K562 (cell line): ENCODE data around the gene DNAH17. TPM values are rescaled to one million over a fixed set of nuclear protein-coding genes. Genes with fewer than 3 reads are reported as not detected.
A peak's percentile ranks its signal among the peaks of the same experiment; 100 is the strongest.

Experiments
- BRCA1 ChIP-seq, 2 experiments: fragments of 450-650 bp in 1 of 2; sonication (generic) in 1 of 2; formaldehyde crosslinking in 1 of 2; IDR thresholded peaks; 2 replicates each; pipeline versions ENCODE4 v1.5.0 to v1.6.1; 2017 to 2020; ENCODE audit warnings: mild to moderate bottlenecking in 1 of 2, missing genetic modification reagents in 1 of 2
- CREM ChIP-seq: IDR thresholded peaks from 2 replicates; pipeline ENCODE4 v1.6.1; 2014; ENCODE audit warnings: antibody characterized with exemption, low read depth
- DDX20 ChIP-seq: fragments of 450-650 bp; IDR thresholded peaks from 2 replicates; pipeline ENCODE4 v1.6.1; 2016; ENCODE audit warnings: missing genetic modification characterization, low read depth, mild to moderate bottlenecking, missing compliant biosample characterization, moderate library complexity
- ETV1 ChIP-seq: fragments of 450-650 bp; conservative IDR thresholded peaks from 2 replicates; pipeline ENCODE4 v1.6.1; 2016; ENCODE audit warnings: missing genetic modification characterization, control low read depth, low read depth, missing compliant biosample characterization
- GTF2E2 ChIP-seq: fragments of 200-800 bp; sonication (Bioruptor generic); IDR thresholded peaks from 2 replicates; pipeline ENCODE4 v1.6.1; 2016; ENCODE audit warnings: missing genetic modification characterization, missing compliant biosample characterization
- HDAC3 ChIP-seq: fragments of 450-650 bp; IDR thresholded peaks from 2 replicates; pipeline ENCODE4 v1.6.1; 2018; ENCODE audit warnings: borderline replicate concordance, mild to moderate bottlenecking, moderate library complexity; ENCODE audit not compliant: partially characterized antibody
- LCOR ChIP-seq: sonication (generic); formaldehyde crosslinking; IDR thresholded peaks from 2 replicates; pipeline ENCODE4 v1.8.0; 2022; ENCODE audit warnings: mild to moderate bottlenecking, missing genetic modification reagents
- MIER1 ChIP-seq: fragments of 450-650 bp; IDR thresholded peaks from 2 replicates; pipeline ENCODE4 v1.6.1; 2016; ENCODE audit warnings: antibody characterized with exemption, mild to moderate bottlenecking, low read depth
- NFE2 ChIP-seq: IDR thresholded peaks from 2 replicates; pipeline ENCODE4 v1.6.1; 2014; ENCODE audit warnings: antibody characterized with exemption, low read depth
- NR2C1 ChIP-seq, 2 experiments: fragments of 450-650 bp; IDR thresholded peaks; 2 replicates each; pipeline ENCODE4 v1.6.1; 2017; ENCODE audit warnings: mild to moderate bottlenecking in 2 of 2, antibody characterized with exemption in 1 of 2, inconsistent platforms in 1 of 2, missing compliant biosample characterization in 1 of 2, missing genetic modification characterization in 1 of 2
- RBM25 ChIP-seq: fragments of 200-400 bp; formaldehyde crosslinking; IDR thresholded peaks from 2 replicates; pipeline ENCODE4 v1.6.1; 2018; ENCODE audit warnings: low read length, low read depth, moderate library complexity; ENCODE audit not compliant: severe bottlenecking
- THRAP3 ChIP-seq: fragments of 450-650 bp; IDR thresholded peaks from 2 replicates; pipeline ENCODE4 v1.6.1; 2016; ENCODE audit warnings: mild to moderate bottlenecking, inconsistent platforms, borderline replicate concordance
- YY1 ChIP-seq, 3 experiments: IDR thresholded peaks; 2 replicates each; pipeline ENCODE4 v1.6.1; 2011; ENCODE audit warnings: low read length in 2 of 3, mild to moderate bottlenecking in 2 of 3, moderate library complexity in 2 of 3, borderline replicate concordance in 1 of 3, control low read depth in 1 of 3, low read depth in 1 of 3; ENCODE audit not compliant: insufficient read depth in 3 of 3, insufficient replicate concordance in 2 of 3, control insufficient read depth in 1 of 3, insufficient read length in 1 of 3; ENCODE audit errors: extremely low read depth in 1 of 3
- polyA plus RNA-seq, 8 experiments: library from polyadenylated mRNA; depleted of rRNA in 4 of 8; stranded (reverse) in 5 of 8; unstranded in 3 of 8; fragments of >200 nt; fragmentation: Nextera tagmentation in 2 of 8; fragmentation: Illumina TruSeq in 1 of 8; extraction: Ambion mirVana in 2 of 8; extraction: Trizol in 1 of 8; gene quantifications; 2 replicates each; pipeline versions ENCODE4 v1.2.1 to v1.2.3, GENCODE V29; 2011 to 2014; ENCODE audit warnings: inconsistent platforms in 1 of 8, missing spikeins in 1 of 8
- total RNA-seq, 7 experiments: library from RNA; depleted of rRNA in 6 of 7; stranded (reverse); fragments of >200 nt in 6 of 7; fragmentation: Illumina TruSeq in 2 of 7; extraction: Trizol in 2 of 7; gene quantifications; 2 replicates each; pipeline versions ENCODE4 v1.2.1 to v1.2.3, GENCODE V29; 2011 to 2021; ENCODE audit warnings: low replicate concordance in 1 of 7
- TF ChIP-seq, protein P1 (sequence below): fragments of 250-450 bp; sonication (Bioruptor Pico); IDR thresholded peaks from 2 replicates; pipeline ENCODE4 v1.4.0; 2020
- TF ChIP-seq, protein P2 (sequence below): fragments of 200-800 bp; sonication (Bioruptor generic); IDR thresholded peaks from 2 replicates; pipeline ENCODE4 v1.6.1; 2016; ENCODE audit warnings: missing genetic modification characterization, missing compliant biosample characterization
- TF ChIP-seq, protein P3 (sequence below): fragments of 250-450 bp; sonication (Bioruptor Pico); IDR thresholded peaks from 2 replicates; pipeline ENCODE4 v1.8.0; 2022; ENCODE audit warnings: moderate library complexity, mild to moderate bottlenecking, inconsistent platforms
- TF ChIP-seq, protein P4 (sequence below): fragments of 200-400 bp; formaldehyde crosslinking; IDR thresholded peaks from 2 replicates; pipeline ENCODE4 v1.6.1; 2017; ENCODE audit warnings: mild to moderate bottlenecking, low read depth, low read length, moderate library complexity

DNAH17 gene
- total and polyA plus RNA-seq, 9 of the 15 experiments (the other 6 are each of a cell fraction or from before 2014, with no cell fraction given): under 0.01 to 0.06 (median 0.03) TPM; not detected in 5

DNA sequence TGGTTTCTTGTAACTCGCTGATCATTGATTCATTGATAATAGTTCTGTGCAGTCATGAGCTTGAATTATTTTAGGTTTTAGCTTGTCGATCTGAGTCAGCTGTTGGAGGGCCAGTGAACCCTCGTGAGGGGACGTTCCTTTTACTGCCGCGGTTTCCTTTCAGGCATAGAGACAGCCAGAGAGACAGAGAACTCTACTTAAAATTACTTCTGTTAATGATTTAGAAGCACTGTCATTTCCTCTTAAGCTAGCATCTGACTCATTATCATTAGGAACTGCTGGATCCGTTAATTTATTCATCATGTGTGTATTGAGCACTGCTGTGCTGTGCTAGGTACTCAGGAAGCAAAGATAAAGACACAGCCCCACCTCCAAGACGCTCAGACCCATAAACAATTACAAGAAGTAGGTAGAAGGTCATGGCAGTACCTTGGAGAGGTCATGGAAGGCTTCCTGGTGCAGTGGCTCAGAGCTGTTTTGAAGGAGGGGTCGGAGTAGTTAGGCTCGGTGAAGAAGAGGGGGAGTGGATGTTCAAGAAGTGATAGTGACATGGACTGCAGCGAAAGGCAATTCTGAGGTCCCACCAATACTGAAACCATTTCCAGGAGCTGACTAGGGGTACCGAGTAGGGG, 195.5 kb downstream of the DNAH17 start (continued):
- TF ChIP-seq, protein P1, sequence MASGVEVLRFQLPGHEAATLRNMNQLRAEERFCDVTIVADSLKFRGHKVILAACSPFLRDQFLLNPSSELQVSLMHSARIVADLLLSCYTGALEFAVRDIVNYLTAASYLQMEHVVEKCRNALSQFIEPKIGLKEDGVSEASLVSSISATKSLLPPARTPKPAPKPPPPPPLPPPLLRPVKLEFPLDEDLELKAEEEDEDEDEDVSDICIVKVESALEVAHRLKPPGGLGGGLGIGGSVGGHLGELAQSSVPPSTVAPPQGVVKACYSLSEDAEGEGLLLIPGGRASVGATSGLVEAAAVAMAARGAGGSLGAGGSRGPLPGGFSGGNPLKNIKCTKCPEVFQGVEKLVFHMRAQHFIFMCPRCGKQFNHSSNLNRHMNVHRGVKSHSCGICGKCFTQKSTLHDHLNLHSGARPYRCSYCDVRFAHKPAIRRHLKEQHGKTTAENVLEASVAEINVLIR (CRISPR knock-in tag): no peak
- TF ChIP-seq GTF2E2 (tag) (no peak), LCOR (CRISPR knock-in tag) (no peak), YY1 (IDR thresholded peaks at IDR 0.05; ENCODE audit: borderline replicate concordance in 1 of 3, control insufficient read depth in 1 of 3, extremely low read depth in 1 of 3, insufficient read depth in 3 of 3, insufficient read length in 1 of 3, insufficient replicate concordance in 2 of 3, low read depth in 1 of 3, low read length in 2 of 3) (no peak), HDAC3 (no peak), CREM (no peak), MIER1 (peak; percentile 85), NFE2 (no peak), ETV1 (tag) (peak; percentile 54; the same call in 1 of the 2 replicates), NR2C1 (IDR thresholded peaks at IDR 0.05) (peak; percentile 35; the same call in 1 of the 2 replicates), NR2C1 (tag; IDR thresholded peaks at IDR 0.05) (no peak), DDX20 (no peak), BRCA1 (IDR thresholded peaks at IDR 0.05) (no peak), BRCA1 (CRISPR knock-in tag; IDR thresholded peaks at IDR 0.05) (no peak), THRAP3 (no peak), RBM25 (no peak)
- TF ChIP-seq, protein P2, sequence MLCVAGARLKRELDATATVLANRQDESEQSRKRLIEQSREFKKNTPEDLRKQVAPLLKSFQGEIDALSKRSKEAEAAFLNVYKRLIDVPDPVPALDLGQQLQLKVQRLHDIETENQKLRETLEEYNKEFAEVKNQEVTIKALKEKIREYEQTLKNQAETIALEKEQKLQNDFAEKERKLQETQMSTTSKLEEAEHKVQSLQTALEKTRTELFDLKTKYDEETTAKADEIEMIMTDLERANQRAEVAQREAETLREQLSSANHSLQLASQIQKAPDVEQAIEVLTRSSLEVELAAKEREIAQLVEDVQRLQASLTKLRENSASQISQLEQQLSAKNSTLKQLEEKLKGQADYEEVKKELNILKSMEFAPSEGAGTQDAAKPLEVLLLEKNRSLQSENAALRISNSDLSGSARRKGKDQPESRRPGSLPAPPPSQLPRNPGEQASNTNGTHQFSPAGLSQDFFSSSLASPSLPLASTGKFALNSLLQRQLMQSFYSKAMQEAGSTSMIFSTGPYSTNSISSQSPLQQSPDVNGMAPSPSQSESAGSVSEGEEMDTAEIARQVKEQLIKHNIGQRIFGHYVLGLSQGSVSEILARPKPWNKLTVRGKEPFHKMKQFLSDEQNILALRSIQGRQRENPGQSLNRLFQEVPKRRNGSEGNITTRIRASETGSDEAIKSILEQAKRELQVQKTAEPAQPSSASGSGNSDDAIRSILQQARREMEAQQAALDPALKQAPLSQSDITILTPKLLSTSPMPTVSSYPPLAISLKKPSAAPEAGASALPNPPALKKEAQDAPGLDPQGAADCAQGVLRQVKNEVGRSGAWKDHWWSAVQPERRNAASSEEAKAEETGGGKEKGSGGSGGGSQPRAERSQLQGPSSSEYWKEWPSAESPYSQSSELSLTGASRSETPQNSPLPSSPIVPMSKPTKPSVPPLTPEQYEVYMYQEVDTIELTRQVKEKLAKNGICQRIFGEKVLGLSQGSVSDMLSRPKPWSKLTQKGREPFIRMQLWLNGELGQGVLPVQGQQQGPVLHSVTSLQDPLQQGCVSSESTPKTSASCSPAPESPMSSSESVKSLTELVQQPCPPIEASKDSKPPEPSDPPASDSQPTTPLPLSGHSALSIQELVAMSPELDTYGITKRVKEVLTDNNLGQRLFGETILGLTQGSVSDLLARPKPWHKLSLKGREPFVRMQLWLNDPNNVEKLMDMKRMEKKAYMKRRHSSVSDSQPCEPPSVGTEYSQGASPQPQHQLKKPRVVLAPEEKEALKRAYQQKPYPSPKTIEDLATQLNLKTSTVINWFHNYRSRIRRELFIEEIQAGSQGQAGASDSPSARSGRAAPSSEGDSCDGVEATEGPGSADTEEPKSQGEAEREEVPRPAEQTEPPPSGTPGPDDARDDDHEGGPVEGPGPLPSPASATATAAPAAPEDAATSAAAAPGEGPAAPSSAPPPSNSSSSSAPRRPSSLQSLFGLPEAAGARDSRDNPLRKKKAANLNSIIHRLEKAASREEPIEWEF (CRISPR knock-in tag): no peak
- TF ChIP-seq, protein P3, sequence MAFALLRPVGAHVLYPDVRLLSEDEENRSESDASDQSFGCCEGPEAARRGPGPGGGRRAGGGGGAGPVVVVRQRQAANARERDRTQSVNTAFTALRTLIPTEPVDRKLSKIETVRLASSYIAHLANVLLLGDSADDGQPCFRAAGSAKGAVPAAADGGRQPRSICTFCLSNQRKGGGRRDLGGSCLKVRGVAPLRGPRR (CRISPR knock-in tag): no peak
- TF ChIP-seq, protein P4, sequence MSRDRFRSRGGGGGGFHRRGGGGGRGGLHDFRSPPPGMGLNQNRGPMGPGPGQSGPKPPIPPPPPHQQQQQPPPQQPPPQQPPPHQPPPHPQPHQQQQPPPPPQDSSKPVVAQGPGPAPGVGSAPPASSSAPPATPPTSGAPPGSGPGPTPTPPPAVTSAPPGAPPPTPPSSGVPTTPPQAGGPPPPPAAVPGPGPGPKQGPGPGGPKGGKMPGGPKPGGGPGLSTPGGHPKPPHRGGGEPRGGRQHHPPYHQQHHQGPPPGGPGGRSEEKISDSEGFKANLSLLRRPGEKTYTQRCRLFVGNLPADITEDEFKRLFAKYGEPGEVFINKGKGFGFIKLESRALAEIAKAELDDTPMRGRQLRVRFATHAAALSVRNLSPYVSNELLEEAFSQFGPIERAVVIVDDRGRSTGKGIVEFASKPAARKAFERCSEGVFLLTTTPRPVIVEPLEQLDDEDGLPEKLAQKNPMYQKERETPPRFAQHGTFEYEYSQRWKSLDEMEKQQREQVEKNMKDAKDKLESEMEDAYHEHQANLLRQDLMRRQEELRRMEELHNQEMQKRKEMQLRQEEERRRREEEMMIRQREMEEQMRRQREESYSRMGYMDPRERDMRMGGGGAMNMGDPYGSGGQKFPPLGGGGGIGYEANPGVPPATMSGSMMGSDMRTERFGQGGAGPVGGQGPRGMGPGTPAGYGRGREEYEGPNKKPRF: no peak
